A549 treated with AZD2906 at 1 μM for 4 hours (cell line): ENCODE measurements around the gene FAM217B. TPM values are rescaled to one million over a fixed set of nuclear protein-coding genes. Genes with fewer than 3 reads are reported as not detected.

ENCODE experiments used
- total RNA-seq: library from RNA; stranded (reverse); fragments of 200-300 nt; extraction: Qiagen RNA extraction; gene quantifications from 5 replicates; pipeline ENCODE4 v1.2.3, GENCODE V29; 2022

Gene FAM217B, protein sequence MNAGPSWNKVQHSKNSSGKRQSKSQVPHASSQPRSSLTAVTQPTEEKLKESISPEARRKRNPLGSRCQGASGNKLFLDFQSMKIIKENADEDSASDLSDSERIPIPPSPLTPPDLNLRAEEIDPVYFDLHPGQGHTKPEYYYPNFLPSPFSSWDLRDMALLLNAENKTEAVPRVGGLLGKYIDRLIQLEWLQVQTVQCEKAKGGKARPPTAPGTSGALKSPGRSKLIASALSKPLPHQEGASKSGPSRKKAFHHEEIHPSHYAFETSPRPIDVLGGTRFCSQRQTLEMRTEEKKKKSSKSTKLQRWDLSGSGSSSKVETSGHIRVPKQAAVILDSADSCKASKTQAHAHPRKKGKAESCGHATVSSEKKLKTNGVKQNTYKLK
- 5.7 to 6.5 TPM (median 6.0 TPM) in 5 replicates for total RNA-seq

DNA sequence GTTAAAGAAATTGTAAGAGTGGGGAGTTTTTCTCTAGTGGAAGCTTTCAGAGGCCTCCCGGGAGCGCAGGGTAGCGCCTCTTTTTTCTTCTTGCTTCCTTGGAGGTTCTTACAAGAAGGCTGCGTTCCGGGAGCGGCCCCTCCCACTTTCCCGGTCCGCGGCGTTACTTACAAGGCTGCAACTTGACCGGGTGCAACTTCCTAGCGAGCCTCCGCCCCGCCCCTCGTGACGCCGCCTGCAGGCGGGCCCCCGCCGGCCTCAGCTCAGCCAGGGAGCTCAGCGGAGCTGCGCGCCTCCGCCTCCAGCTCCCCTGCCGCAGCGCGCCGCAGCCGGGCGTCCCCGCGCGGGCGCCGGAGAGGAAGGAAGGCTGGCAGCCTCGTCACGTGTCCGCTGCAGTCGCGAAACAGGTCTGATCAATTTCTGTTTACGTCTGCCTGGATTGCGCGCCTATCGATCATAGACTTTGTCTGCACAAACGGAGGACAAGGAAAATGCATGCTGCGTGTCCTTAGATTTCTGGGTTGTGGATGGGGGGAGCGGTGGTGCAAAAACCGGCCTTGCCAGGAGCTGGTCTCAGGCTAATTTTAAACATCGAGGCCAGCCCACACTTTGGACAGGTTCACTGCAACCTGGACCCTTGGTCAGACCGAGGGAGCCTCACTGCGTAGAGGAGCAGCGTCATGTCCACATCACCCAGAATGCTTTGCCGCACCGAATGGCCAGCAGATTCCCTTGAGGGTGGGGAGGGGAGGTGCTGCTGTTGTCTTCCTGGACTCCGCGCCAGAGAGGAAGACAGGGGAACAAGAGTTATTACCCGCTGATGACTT is at the start of gene FAM217B, which contains the start of gene PPP1R3D:
Gene FAM217B, plus strand, starts transcription at position 261 of the 827 bp plus-strand sequence. CDS start 3,555 bp downstream, outside the sequence.
Gene PPP1R3D, minus strand, starts transcription at position 177 of the 827 bp plus-strand sequence. CDS start 374 bp downstream, outside the sequence.

DNA sequence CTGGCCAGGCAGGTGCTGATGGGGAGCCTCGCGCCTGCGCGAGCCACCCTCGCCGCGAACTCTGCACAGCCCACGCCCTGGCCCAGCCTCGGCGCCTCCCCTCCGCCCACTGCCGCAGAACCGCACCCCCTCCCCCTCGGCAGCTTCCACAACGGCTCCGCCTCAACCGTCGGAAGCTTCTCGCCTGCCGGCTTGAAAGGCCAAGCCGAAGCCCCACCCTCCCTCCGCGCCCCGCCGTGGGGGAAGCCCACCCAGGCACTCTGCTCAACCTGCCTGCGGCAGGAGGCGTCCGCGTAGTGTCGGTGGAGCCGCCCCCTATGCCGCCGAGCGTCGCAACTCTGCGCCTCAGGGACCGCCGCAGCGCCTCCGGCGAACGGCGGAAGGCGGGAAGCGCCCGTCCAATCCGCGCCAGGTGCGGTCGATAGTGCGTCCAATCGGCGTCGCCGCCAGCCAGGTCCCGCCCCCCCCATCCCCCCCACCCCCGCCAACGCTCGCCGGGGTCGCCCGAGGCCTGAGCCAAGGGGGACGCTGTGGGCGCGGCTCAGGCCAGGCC is 6.8 kb upstream of the FAM217B start, which contains the start of gene SYCP2:
Gene SYCP2, minus strand, starts transcription at position 342 of the 553 bp plus-strand sequence. CDS start 11,224 bp downstream, outside the sequence.

DNA sequence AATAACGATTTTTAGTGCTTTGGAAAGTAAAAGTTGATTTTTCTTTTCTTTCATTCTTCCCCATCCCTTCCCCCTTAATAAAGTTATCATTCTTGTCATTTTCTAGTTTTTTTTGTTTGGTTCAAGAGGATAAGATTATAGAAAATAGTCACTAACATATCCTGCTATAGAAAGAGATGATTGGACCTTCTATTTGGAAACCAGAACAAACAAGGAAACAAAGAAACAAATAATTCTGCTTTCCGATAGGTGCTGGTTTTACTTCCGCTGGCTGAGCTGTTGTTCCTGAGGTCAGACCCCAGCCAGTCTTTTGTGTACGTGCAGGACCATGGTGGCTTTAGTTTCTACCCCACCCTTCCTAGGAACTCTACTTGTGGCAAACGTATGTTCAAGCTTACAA is 17.9 kb downstream of the FAM217B start, which contains the start of gene CDH26:
Gene CDH26, plus strand, starts transcription at position 301 of the 400 bp plus-strand sequence. CDS start 304 bp downstream, outside the sequence.

Other genes starting within 250 kb of the FAM217B start
- gene SYCP2, start 6.8 kb upstream of the FAM217B start, total RNA-seq, result 0.25 to 0.60 TPM (median 0.42 TPM) in 5 replicates
- 2.0 to 2.8 TPM (median 2.6 TPM) in 5 replicates for gene PPP1R3D, start 84 bp upstream of the FAM217B start, total RNA-seq
- gene CDH26, start 18.0 kb downstream of the FAM217B start, total RNA-seq, result 0.05 to 0.20 TPM (median 0.12 TPM) in 4 of 5 replicates, not detected in the other